Activated naive CD4-positive, alpha-beta T cell (primary cell): ENCODE results near the gene GAB1.

Experiments
- DNase-seq, 4 experiments: peaks; one replicate each; lab custom pipeline; 2025; lab: John Stamatoyannopoulos, UW

Gene GAB1

GRCh38 chr4:143389579-143390195 lies 53.0 kb downstream of the GAB1 start:
- DNase-seq: no peak

- no peak for DNase-seq
Observed at GRCh38 chr4:143390764-143391163, 54.1 kb downstream of the GAB1 start.

GRCh38 chr4:143391261-143391660 lies 54.6 kb downstream of the GAB1 start:
- DNase-seq: no peak

GRCh38 chr4:143391895-143392294 lies 55.2 kb downstream of the GAB1 start:
- DNase-seq: no peak

- DNase-seq: no peak
Observed at GRCh38 chr4:143393195-143393594, 56.5 kb downstream of the GAB1 start.

- no peak for DNase-seq
Observed at GRCh38 chr4:143394739-143395453, 58.2 kb downstream of the GAB1 start.

GRCh38 chr4:143396695-143397094 lies 60.0 kb downstream of the GAB1 start:
- no peak for DNase-seq

- no peak for DNase-seq
Observed at GRCh38 chr4:143397335-143397734, 60.7 kb downstream of the GAB1 start.

- DNase-seq: no peak
Observed at GRCh38 chr4:143397887-143398286, 61.2 kb downstream of the GAB1 start.

- DNase-seq: no peak
Observed at GRCh38 chr4:143399113-143399949, 62.7 kb downstream of the GAB1 start.

GRCh38 chr4:143400082-143400481 lies 63.4 kb downstream of the GAB1 start:
- DNase-seq: no peak

GRCh38 chr4:143402776-143403552 lies 66.3 kb downstream of the GAB1 start:
- DNase-seq: no peak

- no peak for DNase-seq
Observed at GRCh38 chr4:143403553-143403820, 66.8 kb downstream of the GAB1 start.

GRCh38 chr4:143404555-143404954 lies 67.9 kb downstream of the GAB1 start:
- no peak for DNase-seq

GRCh38 chr4:143405075-143405730 lies 68.5 kb downstream of the GAB1 start:
- no peak for DNase-seq

- no peak for DNase-seq
Observed at GRCh38 chr4:143406523-143406922, 69.8 kb downstream of the GAB1 start.

GRCh38 chr4:143407474-143407873 lies 70.8 kb downstream of the GAB1 start:
- no peak for DNase-seq

- DNase-seq: no peak
Observed at GRCh38 chr4:143407888-143408287, 71.2 kb downstream of the GAB1 start.

- DNase-seq: no peak
Observed at GRCh38 chr4:143410015-143410414, 73.3 kb downstream of the GAB1 start.

- no peak for DNase-seq
Observed at GRCh38 chr4:143411527-143412419, 75.1 kb downstream of the GAB1 start.

- DNase-seq: no peak
Observed at GRCh38 chr4:143412420-143412758, 75.7 kb downstream of the GAB1 start.
